ENCODE results near the gene F2R. TPM values are rescaled to one million over a fixed set of nuclear protein-coding genes. Genes with fewer than 3 reads are reported as not detected.

The F2R gene
- total and polyA plus RNA-seq, 2 experiments from 2014 or later, result 15.0 to 26.0 TPM

- Histone ChIP-seq H3K27me3 (ENCODE audit: insufficient read depth) (no peaks in the 10 kb centered on the region), H3K36me3 (ENCODE audit: insufficient read depth) (no peaks in the 10 kb centered on the region; the same call in 1 of the 2 replicates), H3F3A (replicated peaks; ENCODE audit: low read depth) (no peaks in the 10 kb centered on the region), H3K9me2 (ENCODE audit: insufficient read depth) (no peaks in the 10 kb centered on the region; the same call in 1 of the 2 replicates), H3K79me2 (replicated peaks; ENCODE audit: insufficient read depth) (no peaks in the 10 kb centered on the region), H2AFZ (no peak overlapping the region), H3K27ac (ENCODE audit: low read depth) (no peak overlapping the region), H3K4me2 (no peak overlapping the region), H3K4me3 (no peak overlapping the region), H4K20me1 (replicated peaks; ENCODE audit: insufficient read depth) (no peaks in the 10 kb centered on the region), H3K4me1 (ENCODE audit: insufficient read depth) (no peaks in the 10 kb centered on the region)
- no peak for ATAC-seq
- H3K27me3 Mint-ChIP-seq (ENCODE audit: insufficient read depth, low read depth, poor library complexity), result peaks cover 3% of the 10 kb centered on the region
- no peak for DNase-seq (ENCODE audit: low spot score)
- peaks cover 23% of the 10 kb centered on the region for H3K36me3 Mint-ChIP-seq (ENCODE audit: low read depth)
- TF ChIP-seq EZH2 (IDR thresholded peaks at IDR 0.05; ENCODE audit: low read depth, unreplicated experiment) (no peak), ZNF331 (CRISPR knock-in tag; IDR thresholded peaks at IDR 0.05; ENCODE audit: low read depth) (no peak), STAT1 (IDR thresholded peaks at IDR 0.05; ENCODE audit: unreplicated experiment) (no peak), ZNF114 (CRISPR knock-in tag; IDR thresholded peaks at IDR 0.05) (no peak), CREB1 (CRISPR knock-in tag; IDR thresholded peaks at IDR 0.05; ENCODE audit: low read depth) (no peak), REST (IDR thresholded peaks at IDR 0.05; ENCODE audit: unreplicated experiment) (no peak), JUNB (IDR thresholded peaks at IDR 0.05; ENCODE audit: unreplicated experiment) (no peak), EZH2phosphoT487 (IDR thresholded peaks at IDR 0.05; ENCODE audit: unreplicated experiment) (no peak), ZNF462 (CRISPR knock-in tag; IDR thresholded peaks at IDR 0.05) (no peak), NANOG (IDR thresholded peaks at IDR 0.05; ENCODE audit: borderline replicate concordance) (no peak), POLR2AphosphoS5 (IDR thresholded peaks at IDR 0.05; ENCODE audit: low read depth) (no peak), ETS1 (IDR thresholded peaks at IDR 0.05) (no peak), CTCF (conservative IDR thresholded peaks at IDR 0.05; ENCODE audit: low read depth in 2 of 2) (no peak)
- 0 out of 3 replicates have a peak, but pooled peaks cover 2% of the 10 kb centered on the region for H3K4me1 Mint-ChIP-seq
- no peak overlapping the region for H3K4me3 Mint-ChIP-seq
- H3K9me3 Mint-ChIP-seq, result no peaks in the 10 kb centered on the region
- H3K27ac Mint-ChIP-seq, result no peak overlapping the region
These were observed 42.8 kb upstream of the F2R start for GRCh38 chr5:76673125-76673524.
